Neutrophil (primary cell): Measurements from ENCODE around the gene ANKRD11.

Source experiments
- H3K27ac ChIP-seq: fragments of 200-600 bp; sonication (generic); 2 replicates; pipeline ENCODE4 v1.5.1; 2016; ENCODE audit warnings: mild to moderate bottlenecking, moderate library complexity
- H3K27me3 ChIP-seq: fragments of 200-600 bp; sonication (generic); 2 replicates; pipeline ENCODE4 v1.6.0; 2016; ENCODE audit warnings: mild to moderate bottlenecking
- H3K36me3 ChIP-seq: fragments of 200-600 bp; sonication (generic); 2 replicates; pipeline ENCODE4 v1.5.1; 2017
- H3K4me1 ChIP-seq, 2 experiments: fragments of 200-600 bp in 1 of 2; sonication (generic) in 1 of 2; 1 replicate in 1 of 2; 2 replicates in 1 of 2; pipeline versions ENCODE4 v1.5.1 to v1.6.1; 2013 to 2016; ENCODE audit warnings: low read depth in 1 of 2, low read length in 1 of 2, mild to moderate bottlenecking in 1 of 2, moderate library complexity in 1 of 2; ENCODE audit not compliant: control insufficient read depth in 1 of 2, insufficient read depth in 1 of 2
- H3K4me3 ChIP-seq, 2 experiments: fragments of 200-600 bp in 1 of 2; sonication (generic) in 1 of 2; 1 replicate in 1 of 2; 2 replicates in 1 of 2; pipeline ENCODE4 v1.5.1; 2013 to 2016; ENCODE audit warnings: low read depth in 1 of 2, low read length in 1 of 2, mild to moderate bottlenecking in 1 of 2, moderate library complexity in 1 of 2
- H3K9me3 ChIP-seq: fragments of 200-600 bp; sonication (generic); 2 replicates; pipeline ENCODE4 v1.5.1; 2016
- TF ChIP-seq, protein P1 (sequence below): fragments of 200-600 bp; sonication (generic); IDR thresholded peaks from 2 replicates; pipeline ENCODE4 v1.5.1; 2016; ENCODE audit warnings: antibody characterized with exemption

ANKRD11 gene

DNA sequence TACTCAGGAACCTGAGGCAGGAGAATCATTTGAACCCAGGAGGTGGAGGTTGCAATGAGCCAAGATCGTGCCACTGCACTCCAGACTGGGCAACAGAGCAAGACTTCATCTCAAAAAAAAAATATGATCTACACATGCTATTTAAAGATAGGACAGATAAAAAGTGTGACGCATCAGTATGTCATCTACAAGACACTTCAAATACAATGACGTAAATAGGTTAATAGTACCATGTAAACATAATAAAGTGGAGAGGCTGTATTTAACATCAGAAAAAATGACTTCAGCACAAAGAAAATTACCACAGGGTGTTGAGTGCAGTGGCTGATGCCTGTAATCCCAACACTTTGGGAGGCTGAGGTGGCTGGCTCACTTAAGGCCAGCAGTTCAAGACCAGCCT is 252.6 kb downstream of the ANKRD11 start:
- H3K27ac ChIP-seq, result no peak overlapping the region
- H3K27me3 ChIP-seq, result no peaks in the 10 kb centered on the region
- H3K9me3 ChIP-seq, result no peaks in the 10 kb centered on the region
- TF ChIP-seq, protein P1, sequence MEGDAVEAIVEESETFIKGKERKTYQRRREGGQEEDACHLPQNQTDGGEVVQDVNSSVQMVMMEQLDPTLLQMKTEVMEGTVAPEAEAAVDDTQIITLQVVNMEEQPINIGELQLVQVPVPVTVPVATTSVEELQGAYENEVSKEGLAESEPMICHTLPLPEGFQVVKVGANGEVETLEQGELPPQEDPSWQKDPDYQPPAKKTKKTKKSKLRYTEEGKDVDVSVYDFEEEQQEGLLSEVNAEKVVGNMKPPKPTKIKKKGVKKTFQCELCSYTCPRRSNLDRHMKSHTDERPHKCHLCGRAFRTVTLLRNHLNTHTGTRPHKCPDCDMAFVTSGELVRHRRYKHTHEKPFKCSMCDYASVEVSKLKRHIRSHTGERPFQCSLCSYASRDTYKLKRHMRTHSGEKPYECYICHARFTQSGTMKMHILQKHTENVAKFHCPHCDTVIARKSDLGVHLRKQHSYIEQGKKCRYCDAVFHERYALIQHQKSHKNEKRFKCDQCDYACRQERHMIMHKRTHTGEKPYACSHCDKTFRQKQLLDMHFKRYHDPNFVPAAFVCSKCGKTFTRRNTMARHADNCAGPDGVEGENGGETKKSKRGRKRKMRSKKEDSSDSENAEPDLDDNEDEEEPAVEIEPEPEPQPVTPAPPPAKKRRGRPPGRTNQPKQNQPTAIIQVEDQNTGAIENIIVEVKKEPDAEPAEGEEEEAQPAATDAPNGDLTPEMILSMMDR, result no peak
- no peaks in the 10 kb centered on the region for H3K36me3 ChIP-seq
- H3K4me1 ChIP-seq, result peaks cover 42 to 44% of the 10 kb centered on the region in 2 experiments
- no peak overlapping the region for H3K4me3 ChIP-seq

DNA sequence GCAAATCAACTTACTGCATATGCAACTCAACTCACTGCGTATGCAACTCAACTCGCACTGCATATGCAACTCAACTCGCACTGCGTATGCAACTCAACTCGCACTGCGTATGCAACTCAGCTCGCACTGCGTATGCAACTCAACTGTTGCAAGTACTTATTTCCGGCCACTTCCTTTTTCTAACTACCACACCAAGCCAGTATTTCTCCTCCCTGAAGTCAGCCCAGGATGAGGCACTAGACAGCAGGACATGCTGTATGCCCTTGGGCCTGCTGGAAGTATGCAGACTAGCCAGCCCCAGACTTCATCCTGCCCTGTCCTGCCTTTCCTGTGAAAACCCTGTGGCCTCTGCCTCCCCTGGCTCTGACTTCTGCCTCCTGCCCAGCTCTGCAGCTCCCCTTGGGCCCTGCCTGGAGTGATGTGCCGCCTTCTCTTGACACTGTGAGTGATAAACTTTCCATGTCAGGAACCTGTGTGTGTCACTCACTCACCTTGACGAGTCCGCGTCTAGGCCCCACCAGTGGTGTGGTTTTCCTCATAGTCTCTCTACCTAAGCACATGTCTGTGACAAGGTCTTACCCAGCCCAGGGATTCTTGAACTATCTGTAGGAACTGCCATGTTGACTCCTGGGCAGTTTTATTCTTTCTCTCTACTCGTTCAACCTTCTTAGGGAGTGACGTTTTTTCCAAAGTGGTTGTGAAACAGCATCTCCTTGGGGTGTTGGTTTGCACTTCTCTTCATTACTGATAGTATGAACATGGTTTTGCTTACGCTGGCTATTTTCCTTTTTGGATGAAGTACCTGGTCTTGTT is 256.5 kb downstream of the ANKRD11 start:
- Histone ChIP-seq H3K36me3 (peaks cover 13% of the 10 kb centered on the region), H3K9me3 (peaks cover 4% of the 10 kb centered on the region)

DNA sequence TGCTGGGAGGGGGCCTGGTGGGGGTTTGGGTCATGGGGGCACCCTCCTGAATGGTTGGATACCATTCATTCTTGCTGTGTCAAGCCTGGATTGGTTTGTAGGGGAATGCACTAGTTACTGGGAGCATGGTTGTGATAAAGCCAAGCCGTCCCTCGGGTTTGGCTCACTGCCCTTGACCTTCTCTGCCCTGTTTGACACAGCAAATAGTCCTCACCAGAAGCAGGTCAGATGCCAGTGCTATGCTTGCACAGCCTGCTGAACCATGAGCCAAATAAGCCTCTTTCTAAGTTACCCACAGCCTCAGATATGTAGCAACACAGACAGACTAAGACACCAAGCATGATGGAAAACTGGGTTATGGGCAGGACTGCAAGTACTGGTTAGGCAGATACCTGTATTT is 258.3 kb downstream of the ANKRD11 start:
- TF ChIP-seq, protein P1, result no peak
- no peaks in the 10 kb centered on the region for H3K27me3 ChIP-seq
- peaks cover 18% of the 10 kb centered on the region for H3K9me3 ChIP-seq
- H3K4me1 ChIP-seq, result peaks cover 17 to 21% of the 10 kb centered on the region in 2 experiments
- H3K36me3 ChIP-seq, result peaks cover 22% of the 10 kb centered on the region
- no peak overlapping the region for H3K27ac ChIP-seq
- no peak overlapping the region for H3K4me3 ChIP-seq

More for the DNA sequence above, 256.5 kb downstream of the ANKRD11 start:
- peak overlapping the region; percentile 84 for H3K27ac ChIP-seq
- TF ChIP-seq, protein P1, result no peak
- H3K4me3 ChIP-seq, result peak overlapping the region; percentile 39
- H3K4me1 ChIP-seq, result peaks cover 25 to 29% of the 10 kb centered on the region in 2 experiments
- no peaks in the 10 kb centered on the region for H3K27me3 ChIP-seq

DNA sequence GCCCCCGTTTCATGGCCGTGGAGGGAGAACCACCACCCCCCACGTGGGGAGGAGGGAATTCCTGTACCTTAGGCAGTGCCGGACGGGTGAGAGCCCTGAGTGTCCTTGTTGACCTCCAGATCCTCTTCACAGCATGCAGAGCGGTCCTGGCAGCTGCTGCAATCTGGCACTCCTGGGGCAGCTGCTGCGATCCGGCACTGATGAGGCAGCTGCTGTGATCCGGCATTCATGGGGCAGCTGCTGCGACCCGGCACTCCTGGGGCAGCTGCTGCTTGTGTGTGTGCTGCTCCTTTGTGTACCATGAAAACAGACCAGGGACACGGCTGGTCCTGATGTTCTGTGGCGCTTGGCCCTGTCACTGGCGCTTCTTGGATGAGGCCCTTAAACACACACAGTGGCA is 260.1 kb downstream of the ANKRD11 start:
- Histone ChIP-seq H3K9me3 (peaks cover 26% of the 10 kb centered on the region), H3K36me3 (peaks cover 39% of the 10 kb centered on the region), H3K27ac (no peak overlapping the region), H3K4me3 (no peak overlapping the region), H3K4me1 (peaks cover 17 to 21% of the 10 kb centered on the region in 2 experiments), H3K27me3 (no peaks in the 10 kb centered on the region)
- TF ChIP-seq, protein P1, result no peak

DNA sequence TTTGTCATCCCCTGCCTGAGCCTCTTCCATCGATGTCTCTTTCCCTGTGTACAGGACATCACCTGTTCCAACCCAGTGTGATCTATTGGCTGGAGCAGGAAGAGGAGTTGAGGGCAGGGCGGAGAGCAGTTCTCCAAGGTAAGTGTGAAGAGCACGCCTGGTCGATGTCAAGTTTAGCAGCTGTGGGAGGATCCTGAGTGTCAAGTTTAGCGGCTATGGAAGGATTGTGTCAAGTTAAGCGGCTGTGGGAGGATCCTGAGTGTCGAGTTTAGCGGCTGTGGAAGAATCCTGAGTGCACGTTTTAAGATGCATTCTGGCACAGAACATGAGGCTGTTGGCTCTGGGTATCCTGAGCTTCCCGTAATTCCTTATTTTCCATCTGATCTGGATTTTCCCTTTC is 265.7 kb downstream of the ANKRD11 start:
- no peaks in the 10 kb centered on the region for H3K27me3 ChIP-seq
- peaks cover 26% of the 10 kb centered on the region for H3K9me3 ChIP-seq
- H3K36me3 ChIP-seq, result peaks cover 59% of the 10 kb centered on the region
- TF ChIP-seq, protein P1, result no peak
- H3K4me1 ChIP-seq, result no peaks in the 10 kb centered on the region
- no peak overlapping the region for H3K4me3 ChIP-seq
- H3K27ac ChIP-seq, result no peak overlapping the region
